Activated T-cell treated with anti-CD3 and anti-CD28 coated beads, Interleukin-2, amount 50 U/mL, for 72 hours (primary cell): ENCODE measurements around the gene C16orf87. TPM values are rescaled to one million over a fixed set of nuclear protein-coding genes. Genes with fewer than 3 reads are reported as not detected.

Source experiments
- ATAC-seq, 2 donors: fragments of 150-1000 bp; cut with Tn5 transposase; replicated peaks in 1 of 2; 2 replicates each; pipeline ENCODE4 v1.10.0; 2021; ENCODE audit warnings: moderate library complexity in 2 of 2, mild to moderate bottlenecking in 1 of 2
- DNase-seq, 2 donors: peaks; one replicate each; pipeline ENCODE4 v3.0.0; 2021 to 2022; ENCODE audit warnings: mixed read lengths in 1 of 2
- H3K27ac Mint-ChIP-seq: one replicate; pipeline ENCODE4 v1.8.0; 2022; ENCODE audit warnings: mild to moderate bottlenecking, moderate library complexity, mixed read lengths
- H3K27me3 Mint-ChIP-seq: one replicate; pipeline ENCODE4 v1.8.0; 2022; ENCODE audit warnings: low read depth, mixed read lengths
- H3K36me3 Mint-ChIP-seq, 2 donors: one replicate each; pipeline ENCODE4 v1.8.0; 2022; ENCODE audit warnings: mixed read lengths in 2 of 2, mild to moderate bottlenecking in 1 of 2; ENCODE audit not compliant: insufficient read depth in 2 of 2
- H3K4me1 Mint-ChIP-seq: one replicate; pipeline ENCODE4 v1.8.0; 2022; ENCODE audit warnings: low read depth, mixed read lengths
- H3K4me3 Mint-ChIP-seq, 2 donors: one replicate each; pipeline ENCODE4 v1.8.0; 2022; ENCODE audit warnings: mild to moderate bottlenecking in 2 of 2, mixed read lengths in 2 of 2, moderate library complexity in 2 of 2
- H3K9me3 Mint-ChIP-seq, 2 donors: one replicate each; pipeline ENCODE4 v1.8.0; 2022; ENCODE audit warnings: mixed read lengths in 2 of 2
- total RNA-seq, 2 donors: library from RNA; stranded (reverse); gene quantifications; one replicate each; pipeline ENCODE4 v1.2.3, GENCODE V29; 2022

The C16orf87 gene
- total RNA-seq, 2 donors from 2014 or later: 18.1 to 21.4 TPM

- peaks cover 6% of the 10 kb centered on the region for H3K27me3 Mint-ChIP-seq
- peaks cover 31% of the 10 kb centered on the region for H3K4me1 Mint-ChIP-seq
- ATAC-seq (no peak), DNase-seq (no peak)
- no peak overlapping the region for H3K27ac Mint-ChIP-seq
- H3K4me3 Mint-ChIP-seq: no peak overlapping the region
- peaks cover 5 to 7% of the 10 kb centered on the region in 2 donors for H3K36me3 Mint-ChIP-seq
- H3K9me3 Mint-ChIP-seq: no peaks in the 10 kb centered on the region
Observed at GRCh38 chr16:46832757-46833459, 1.9 kb upstream of the C16orf87 start.

DNA sequence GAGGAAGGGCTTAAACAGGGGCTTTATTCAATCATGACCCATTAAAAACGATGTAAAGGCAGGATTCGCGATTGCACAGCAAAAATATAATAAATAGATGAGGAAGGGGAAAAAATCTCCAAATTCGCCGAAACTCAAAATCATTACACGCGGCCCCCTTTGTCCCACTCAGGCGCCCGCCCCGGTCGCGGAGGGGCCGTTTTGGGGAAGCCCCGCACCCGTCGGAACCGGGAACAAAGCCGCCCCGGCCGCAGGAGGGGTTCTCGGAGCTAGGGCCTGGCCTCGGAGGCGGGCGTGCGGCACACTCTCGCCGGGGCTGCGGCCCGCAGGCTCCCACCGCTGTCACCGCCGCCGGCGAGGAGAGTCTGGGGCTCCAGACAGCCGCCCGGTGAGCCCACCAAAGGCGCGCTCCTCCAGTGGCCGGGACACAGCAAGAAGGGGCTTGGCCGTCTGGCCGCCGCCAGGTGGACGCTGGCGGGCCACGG, 521 bp downstream of the C16orf87 start:
- peaks cover 6% of the 10 kb centered on the region for H3K27me3 Mint-ChIP-seq
- ATAC-seq: peak; percentile 10 to 25
- H3K9me3 Mint-ChIP-seq: no peaks in the 10 kb centered on the region
- peak overlapping the region; percentile 100 for H3K27ac Mint-ChIP-seq
- H3K36me3 Mint-ChIP-seq: peaks cover 5 to 7% of the 10 kb centered on the region in 2 donors
- DNase-seq: peak; percentile 50 to 52
- peak overlapping the region; percentile 96 to 100 for H3K4me3 Mint-ChIP-seq
- H3K4me1 Mint-ChIP-seq: peaks cover 44% of the 10 kb centered on the region

GRCh38 chr16:46828943-46829342, 2.0 kb downstream of the C16orf87 start:
- Mint-ChIP-seq H3K36me3 (peaks cover 6 to 9% of the 10 kb centered on the region in 2 donors), H3K27me3 (peaks cover 6% of the 10 kb centered on the region), H3K4me1 (peaks cover 51% of the 10 kb centered on the region), H3K4me3 (peak overlapping the region; percentile 96 to 100), H3K9me3 (no peaks in the 10 kb centered on the region), H3K27ac (peak overlapping the region; percentile 100)
- no peak for ATAC-seq
- no peak for DNase-seq

DNA sequence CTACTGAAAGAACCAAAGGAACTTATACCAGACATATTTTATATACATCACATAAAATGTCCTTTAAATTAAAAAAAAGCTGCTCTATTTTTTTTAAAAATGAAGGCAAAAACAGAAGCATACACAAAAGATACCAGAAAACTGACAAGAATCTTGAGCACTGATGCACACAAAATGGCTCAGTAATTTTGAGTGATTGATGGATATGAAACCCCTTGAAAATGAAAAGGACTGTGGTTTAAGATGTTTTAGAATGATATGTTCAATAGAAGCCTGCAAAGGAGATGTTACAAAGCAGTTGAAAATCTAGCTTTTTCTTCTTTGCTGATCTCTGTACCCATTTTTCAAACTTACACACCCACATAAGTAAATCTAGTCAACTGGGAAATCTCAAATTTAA, 2.7 kb downstream of the C16orf87 start:
- Mint-ChIP-seq H3K36me3 (peaks cover 9 to 10% of the 10 kb centered on the region in 2 donors), H3K4me3 (peak overlapping the region; percentile 75 to 100), H3K9me3 (no peaks in the 10 kb centered on the region), H3K4me1 (peaks cover 51% of the 10 kb centered on the region), H3K27ac (peak overlapping the region; percentile 75), H3K27me3 (peaks cover 4% of the 10 kb centered on the region)
- DNase-seq (no peak), ATAC-seq (no peak)

- DNase-seq: no peak
- no peaks in the 10 kb centered on the region for H3K9me3 Mint-ChIP-seq
- peak overlapping the region; percentile 65 to 78 for H3K4me3 Mint-ChIP-seq
- H3K27me3 Mint-ChIP-seq: no peaks in the 10 kb centered on the region
- H3K27ac Mint-ChIP-seq: peak overlapping the region; percentile 49
- peaks cover 47% of the 10 kb centered on the region for H3K4me1 Mint-ChIP-seq
- no peak for ATAC-seq
- peaks cover 9 to 10% of the 10 kb centered on the region in 2 donors for H3K36me3 Mint-ChIP-seq
Observed at GRCh38 chr16:46826631-46827030, 4.3 kb downstream of the C16orf87 start.

- H3K4me3 Mint-ChIP-seq: no peak overlapping the region
- peaks cover 2 to 7% of the 10 kb centered on the region in 2 donors for H3K36me3 Mint-ChIP-seq
- H3K9me3 Mint-ChIP-seq: no peaks in the 10 kb centered on the region
- no peak overlapping the region for H3K27ac Mint-ChIP-seq
- peaks cover 28% of the 10 kb centered on the region for H3K4me1 Mint-ChIP-seq
- no peaks in the 10 kb centered on the region for H3K27me3 Mint-ChIP-seq
- ATAC-seq (peak; percentile 96 to 97), DNase-seq (peak; percentile 44 to 56)
Observed at GRCh38 chr16:46822270-46822669, 8.7 kb downstream of the C16orf87 start.

DNA sequence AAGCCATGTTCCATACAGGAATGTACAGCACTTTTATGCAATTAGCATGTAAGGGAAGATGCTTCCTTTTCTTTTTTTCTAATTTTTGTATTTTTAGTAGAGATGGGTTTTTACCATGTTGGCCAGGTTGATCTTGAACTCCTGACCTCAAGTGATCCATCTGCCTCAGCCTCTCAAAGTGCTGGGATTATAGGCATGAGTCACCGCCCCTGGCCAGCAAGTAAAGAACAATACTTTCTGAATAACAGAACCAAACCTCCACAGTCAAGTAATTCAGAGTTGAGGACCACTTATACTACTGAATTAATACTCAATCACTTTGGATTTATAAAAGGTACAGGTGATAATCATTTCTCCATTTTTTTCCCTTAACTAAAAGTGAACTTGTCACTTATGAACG, 13.0 kb downstream of the C16orf87 start:
- no peak overlapping the region for H3K4me3 Mint-ChIP-seq
- DNase-seq: peak in 1 of 2 donors; percentile 6
- peaks cover 4 to 5% of the 10 kb centered on the region in 2 donors for H3K9me3 Mint-ChIP-seq

GRCh38 chr16:46814790-46815189, 16.2 kb downstream of the C16orf87 start:
- peaks cover 4 to 5% of the 10 kb centered on the region in 2 donors for H3K9me3 Mint-ChIP-seq
- DNase-seq: no peak
- H3K27ac Mint-ChIP-seq: peak overlapping the region; percentile 34
- H3K36me3 Mint-ChIP-seq: peaks cover 13 to 32% of the 10 kb centered on the region in 2 donors
- no peaks in the 10 kb centered on the region for H3K27me3 Mint-ChIP-seq
- ATAC-seq: no peak
- H3K4me3 Mint-ChIP-seq: peak overlapping the region in 1 of 2 donors; percentile 49
- peaks cover 57% of the 10 kb centered on the region for H3K4me1 Mint-ChIP-seq

More for the DNA sequence above, 13.0 kb downstream of the C16orf87 start:
- Mint-ChIP-seq H3K27me3 (no peaks in the 10 kb centered on the region), H3K4me1 (peaks cover 50% of the 10 kb centered on the region), H3K36me3 (peaks cover 13 to 30% of the 10 kb centered on the region in 2 donors), H3K27ac (no peak overlapping the region)
- ATAC-seq: no peak

GRCh38 chr16:46813611-46814010, 17.4 kb downstream of the C16orf87 start:
- peaks cover 4 to 5% of the 10 kb centered on the region in 2 donors for H3K9me3 Mint-ChIP-seq
- peak overlapping the region; percentile 67 for H3K27ac Mint-ChIP-seq
- ATAC-seq (no peak), DNase-seq (no peak)
- no peaks in the 10 kb centered on the region for H3K27me3 Mint-ChIP-seq
- peaks cover 13 to 30% of the 10 kb centered on the region in 2 donors for H3K36me3 Mint-ChIP-seq
- H3K4me1 Mint-ChIP-seq: peaks cover 50% of the 10 kb centered on the region
- H3K4me3 Mint-ChIP-seq: peak overlapping the region; percentile 3 to 38

DNA sequence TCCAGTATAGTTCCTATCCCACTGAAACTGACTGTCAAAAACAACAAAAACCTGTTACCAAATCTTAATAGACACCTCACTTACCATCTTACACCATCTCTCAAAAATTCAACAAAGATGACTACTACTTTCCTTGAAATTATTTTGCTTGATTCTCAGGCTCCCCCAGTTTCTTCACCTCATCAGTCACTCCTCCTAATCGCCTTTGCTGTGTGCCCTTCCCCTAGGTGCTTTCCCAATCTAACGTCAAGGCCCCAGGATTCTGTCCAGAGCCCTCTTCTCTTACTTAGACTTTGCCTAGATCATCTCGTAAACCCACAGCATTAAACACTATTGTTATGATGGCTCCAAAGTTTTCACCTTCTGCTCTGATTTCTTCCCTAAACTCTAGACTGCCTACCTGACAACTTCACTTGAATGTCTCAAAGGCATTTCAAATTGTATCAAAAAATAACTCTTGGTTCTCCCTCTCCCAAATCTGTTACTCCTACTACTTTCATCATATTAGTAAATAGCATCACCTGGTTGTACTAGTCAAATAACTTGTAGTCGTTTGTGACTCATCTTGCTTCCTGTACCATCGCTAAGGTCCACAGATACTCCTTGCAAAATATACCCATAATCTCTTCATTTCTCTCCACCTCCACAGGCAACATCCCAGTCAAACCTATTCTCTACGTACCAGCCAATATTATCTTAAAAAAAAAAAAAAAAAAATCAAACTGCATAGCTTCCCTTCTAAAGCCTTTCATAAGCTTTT, 18.0 kb downstream of the C16orf87 start:
- H3K4me1 Mint-ChIP-seq: peaks cover 53% of the 10 kb centered on the region
- H3K27ac Mint-ChIP-seq: peak overlapping the region; percentile 67
- no peaks in the 10 kb centered on the region for H3K27me3 Mint-ChIP-seq
- DNase-seq (no peak), ATAC-seq (peak; percentile 73 to 82)
- H3K9me3 Mint-ChIP-seq: peaks cover 4 to 5% of the 10 kb centered on the region in 2 donors
- H3K36me3 Mint-ChIP-seq: peaks cover 13 to 31% of the 10 kb centered on the region in 2 donors
- H3K4me3 Mint-ChIP-seq: peak overlapping the region; percentile 37 to 72

DNA sequence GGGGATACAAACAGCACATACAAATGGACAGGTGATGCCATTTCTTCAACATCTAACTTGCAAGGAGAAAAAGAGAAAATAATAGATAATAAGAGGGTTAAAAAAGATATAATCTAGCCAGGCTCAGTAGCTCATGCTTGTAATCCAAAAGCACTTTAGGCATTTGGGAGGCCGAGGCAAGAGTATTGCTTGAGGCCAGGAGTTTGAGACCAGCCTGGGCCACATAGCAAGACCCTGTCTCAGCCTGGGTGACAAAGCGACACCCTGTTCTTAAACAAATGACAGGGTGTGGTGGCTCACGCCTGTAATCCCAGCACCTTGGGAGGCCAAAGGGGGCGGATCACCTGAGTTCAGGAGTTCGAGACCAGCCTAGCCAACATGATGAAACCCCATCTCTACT, 19.3 kb downstream of the C16orf87 start:
- Mint-ChIP-seq H3K9me3 (peaks cover 4 to 5% of the 10 kb centered on the region in 2 donors), H3K4me3 (no peak overlapping the region), H3K4me1 (peaks cover 48% of the 10 kb centered on the region), H3K27ac (no peak overlapping the region), H3K36me3 (peaks cover 10 to 29% of the 10 kb centered on the region in 2 donors), H3K27me3 (no peaks in the 10 kb centered on the region)
- no peak for ATAC-seq
- no peak for DNase-seq

DNA sequence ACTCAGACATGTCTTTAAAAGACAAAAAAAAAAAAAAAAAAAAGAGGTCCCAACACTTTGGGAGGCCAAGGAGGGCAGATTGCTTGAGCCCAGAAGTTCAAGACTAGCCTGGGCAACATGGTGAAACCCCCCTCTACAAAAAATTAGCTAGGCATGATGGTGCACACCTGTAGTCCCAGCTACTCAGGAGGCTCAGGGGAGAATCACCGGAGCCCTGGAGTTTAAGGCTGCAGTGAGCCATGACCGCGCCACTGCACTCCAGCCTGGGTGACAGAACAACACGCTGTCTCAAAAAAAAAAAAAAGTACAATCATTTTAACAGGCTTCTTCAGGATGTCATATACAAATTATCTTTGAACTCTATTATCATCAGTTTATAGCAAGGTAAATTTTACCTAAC, 22.0 kb downstream of the C16orf87 start:
- H3K36me3 Mint-ChIP-seq: peaks cover 5 to 19% of the 10 kb centered on the region in 2 donors

DNA sequence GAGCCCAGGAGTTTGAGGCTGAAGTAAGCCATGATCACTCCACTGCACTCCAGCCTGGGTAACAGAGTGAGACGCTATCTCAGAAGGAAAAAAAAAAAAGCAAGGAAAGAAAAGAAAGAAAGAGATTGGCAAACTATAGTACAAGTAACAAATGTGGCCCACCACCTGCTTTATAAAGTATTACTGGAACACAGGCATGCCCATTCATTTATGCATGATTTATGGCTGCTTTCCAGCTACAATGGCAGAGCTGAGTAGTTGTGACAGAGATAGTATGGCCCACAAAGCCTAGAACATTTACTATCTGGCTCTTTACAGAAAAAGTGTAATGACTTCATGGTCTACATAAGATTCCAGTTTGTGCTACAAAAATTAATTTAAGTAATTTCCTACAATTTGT, 23.6 kb downstream of the C16orf87 start:
- peaks cover 16% of the 10 kb centered on the region for H3K4me1 Mint-ChIP-seq
- no peaks in the 10 kb centered on the region for H3K27me3 Mint-ChIP-seq
- no peaks in the 10 kb centered on the region for H3K9me3 Mint-ChIP-seq
- DNase-seq (no peak), ATAC-seq (no peak)
- no peak overlapping the region for H3K27ac Mint-ChIP-seq
- H3K4me3 Mint-ChIP-seq: no peak overlapping the region
- peaks cover 3 to 16% of the 10 kb centered on the region in 2 donors for H3K36me3 Mint-ChIP-seq

More for the DNA sequence above, 22.0 kb downstream of the C16orf87 start:
- no peak for DNase-seq
- Mint-ChIP-seq H3K4me3 (no peak overlapping the region), H3K27ac (no peak overlapping the region), H3K27me3 (no peaks in the 10 kb centered on the region), H3K9me3 (peaks cover 0 to 2% of the 10 kb centered on the region in 2 donors), H3K4me1 (peaks cover 23% of the 10 kb centered on the region)
- ATAC-seq: no peak
